Superior temporal gyrus (tissue), 1 donor: ENCODE data around the gene RAD51B.

Experiments used
- DNase-seq: peaks from one replicate; pipeline ENCODE4 v3.0.0-alpha.2; 2016; ENCODE audit errors: extremely low spot score

RAD51B gene

DNA sequence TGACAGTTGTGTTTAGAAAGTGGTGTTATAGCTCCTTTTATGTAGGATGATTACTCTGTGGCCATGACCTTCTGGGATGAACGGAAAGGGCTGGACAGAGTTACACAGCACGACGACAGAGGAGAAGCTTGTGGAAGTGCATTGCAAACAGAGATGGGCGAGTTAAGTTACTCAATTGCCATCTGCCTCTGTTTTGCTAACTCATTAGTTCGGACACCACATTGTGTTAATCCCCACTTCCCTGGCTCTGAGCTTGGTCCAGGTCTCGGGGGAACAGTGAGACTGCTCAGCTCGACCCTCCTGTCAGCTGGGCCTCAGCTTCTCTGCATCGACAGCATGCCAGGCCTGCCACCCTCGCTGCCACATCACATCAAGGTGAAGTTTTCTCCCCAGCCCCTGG, 565.3 kb downstream of the RAD51B start:
- DNase-seq, result no peak

DNA sequence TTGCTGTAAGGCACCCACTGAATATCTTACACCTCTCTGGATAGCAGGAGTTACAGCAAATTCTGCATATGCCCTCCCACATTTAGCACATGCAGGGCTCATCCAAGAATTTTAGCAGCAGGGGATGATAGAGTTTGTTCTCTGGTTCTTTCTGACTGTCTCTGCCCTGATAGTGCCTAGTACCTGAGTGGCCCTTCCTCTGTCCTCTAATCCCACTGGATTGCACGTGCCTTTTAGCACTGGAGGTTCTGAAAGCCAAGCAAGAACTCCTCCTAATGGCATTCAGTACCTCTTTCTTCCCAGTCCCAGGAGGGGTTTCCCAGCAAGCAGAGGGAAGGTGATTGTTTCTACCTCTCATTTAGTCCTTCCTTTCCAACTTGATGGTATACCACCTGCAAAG, 566.9 kb downstream of the RAD51B start:
- DNase-seq, result no peak

DNA sequence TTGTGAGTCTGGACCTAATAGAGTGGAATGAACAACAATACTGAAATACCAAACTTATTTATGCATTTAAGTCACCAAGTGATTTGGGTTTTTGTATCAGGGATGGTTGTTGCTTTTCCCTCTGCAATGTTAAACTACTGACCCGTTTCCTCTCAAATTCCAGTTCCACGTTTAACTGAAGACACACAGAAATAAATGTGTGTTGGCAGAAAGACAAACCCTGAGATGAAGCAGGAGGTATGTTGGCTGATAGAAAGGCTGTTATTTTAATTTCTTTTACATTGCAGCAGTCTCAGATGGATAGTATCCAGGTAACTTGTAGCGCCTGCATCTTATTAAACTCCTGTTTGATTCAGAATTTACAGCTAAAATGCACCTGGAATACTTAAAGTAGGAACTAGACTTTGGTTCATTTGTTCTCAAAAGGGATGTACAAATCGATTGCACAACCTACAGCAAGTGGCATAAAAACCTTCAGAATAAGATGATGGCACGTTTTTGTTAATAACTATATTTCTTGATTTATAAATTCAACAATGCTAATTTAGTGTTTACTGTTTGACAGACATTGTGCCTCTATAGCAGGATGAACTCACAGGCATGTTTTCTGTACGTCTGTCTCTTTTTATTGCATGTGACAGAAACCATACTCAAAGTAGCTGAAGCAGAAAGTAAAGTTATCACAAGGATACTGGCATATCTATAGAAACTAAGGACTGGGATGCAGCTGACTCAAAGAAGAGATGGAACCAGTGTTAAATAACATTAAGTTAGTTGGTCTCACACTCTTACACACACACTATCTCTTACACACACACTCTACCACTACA, 567.6 kb downstream of the RAD51B start:
- DNase-seq, result peak; percentile 44

DNA sequence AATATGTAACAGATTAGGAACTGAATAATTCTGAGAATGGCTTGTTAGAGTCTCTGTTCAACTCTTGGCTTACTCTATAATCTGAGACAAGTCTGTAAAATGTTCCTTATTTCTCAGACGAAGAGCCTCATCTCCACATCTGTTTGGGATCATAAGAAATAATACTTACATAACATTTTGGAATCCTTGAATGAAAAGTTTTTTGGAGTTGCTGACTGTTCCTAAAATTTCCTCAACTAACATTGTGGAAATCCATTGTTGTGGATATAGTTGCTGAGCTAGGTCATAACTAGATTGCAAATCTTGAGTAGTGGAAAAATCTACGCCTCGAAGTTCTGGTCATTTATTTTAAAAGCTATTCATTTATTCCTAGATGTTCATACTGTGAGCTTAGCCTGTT, 570.4 kb downstream of the RAD51B start:
- DNase-seq, result no peak

DNA sequence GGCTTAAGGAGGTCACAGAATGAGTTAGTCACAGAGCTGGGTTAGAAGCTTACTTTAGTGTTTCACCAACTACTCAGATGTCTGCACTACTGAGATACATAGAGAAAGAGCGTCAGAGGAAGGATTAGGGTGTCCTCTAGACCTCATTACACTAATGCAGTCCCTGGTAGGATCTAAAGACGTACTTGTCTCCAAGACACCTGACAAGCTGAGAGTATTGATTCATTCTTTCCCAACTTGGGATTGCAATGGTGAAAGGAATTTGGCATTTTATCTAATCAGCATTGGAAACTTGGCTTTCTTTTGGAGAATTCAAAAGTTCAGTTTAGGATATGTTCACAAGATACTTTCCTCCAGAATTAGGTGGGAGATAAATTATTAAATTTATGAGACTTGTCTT, 571.2 kb downstream of the RAD51B start:
- no peak for DNase-seq

DNA sequence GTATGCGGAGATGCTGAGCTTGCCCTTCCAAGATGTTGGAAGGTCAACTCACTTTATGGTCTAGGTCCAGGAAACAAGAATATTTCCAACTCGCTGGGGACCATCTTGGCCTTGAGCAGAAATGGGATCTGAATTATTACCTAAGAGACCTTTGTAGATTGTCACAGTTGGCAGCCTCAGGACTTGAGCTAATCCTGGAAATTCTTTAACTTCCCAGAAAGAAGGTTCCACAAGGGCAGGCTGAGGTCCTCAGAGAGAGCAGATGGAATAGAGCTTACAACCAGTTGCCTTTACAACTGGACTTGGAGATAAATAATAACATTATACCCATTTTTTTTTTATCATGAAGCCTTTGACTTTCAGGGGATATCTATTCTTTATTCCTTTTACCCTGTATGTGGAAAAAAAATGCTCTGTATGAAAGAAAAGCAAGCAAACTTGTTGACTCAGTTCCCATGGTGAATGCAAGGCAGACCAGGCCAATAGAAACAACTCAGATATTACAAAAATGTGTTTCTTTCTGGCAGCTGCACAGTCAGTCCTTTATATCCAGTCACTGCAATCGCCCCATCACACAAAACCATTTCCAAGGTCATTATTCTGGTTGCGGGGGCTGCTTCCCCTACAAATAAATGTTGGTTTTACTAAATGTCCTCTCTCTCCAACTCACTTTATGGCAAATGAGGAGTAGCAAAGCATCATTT, 571.9 kb downstream of the RAD51B start:
- DNase-seq, result no peak

DNA sequence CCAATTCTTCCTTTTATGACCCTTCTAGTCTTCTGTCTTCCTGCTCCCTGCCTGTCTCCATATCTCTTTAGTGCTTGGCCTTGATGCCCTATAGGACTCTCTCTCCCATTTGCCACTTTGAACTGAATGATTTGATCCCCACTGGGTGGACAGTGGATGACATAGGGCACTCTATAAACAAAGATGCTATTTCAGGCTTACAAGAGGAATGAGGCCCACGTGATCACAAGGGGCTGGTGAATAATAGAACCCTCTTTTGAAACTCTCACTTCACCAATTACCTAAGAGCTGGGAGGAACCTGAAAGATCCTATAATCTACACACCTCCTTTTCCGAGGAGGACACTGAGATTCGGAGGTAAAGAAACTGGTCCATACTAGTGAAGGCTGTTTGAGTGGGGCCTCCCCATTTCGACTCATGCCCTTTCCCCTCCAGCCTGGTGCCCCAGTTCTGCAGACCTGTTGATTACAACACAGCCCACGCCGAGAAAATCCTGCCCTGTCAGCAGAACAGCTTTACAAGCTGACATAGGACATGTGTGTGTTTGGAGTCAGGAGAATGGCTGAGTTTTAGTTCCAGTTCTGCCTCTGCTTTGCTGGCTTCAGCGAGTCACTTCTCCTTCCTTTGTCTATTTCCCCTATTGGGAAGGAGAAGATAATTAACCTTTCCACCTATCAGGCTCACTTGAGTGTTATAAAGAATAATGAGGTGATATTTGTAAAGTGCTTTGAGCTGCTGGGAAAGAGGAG, 573.0 kb downstream of the RAD51B start:
- DNase-seq, result peak; percentile 42

DNA sequence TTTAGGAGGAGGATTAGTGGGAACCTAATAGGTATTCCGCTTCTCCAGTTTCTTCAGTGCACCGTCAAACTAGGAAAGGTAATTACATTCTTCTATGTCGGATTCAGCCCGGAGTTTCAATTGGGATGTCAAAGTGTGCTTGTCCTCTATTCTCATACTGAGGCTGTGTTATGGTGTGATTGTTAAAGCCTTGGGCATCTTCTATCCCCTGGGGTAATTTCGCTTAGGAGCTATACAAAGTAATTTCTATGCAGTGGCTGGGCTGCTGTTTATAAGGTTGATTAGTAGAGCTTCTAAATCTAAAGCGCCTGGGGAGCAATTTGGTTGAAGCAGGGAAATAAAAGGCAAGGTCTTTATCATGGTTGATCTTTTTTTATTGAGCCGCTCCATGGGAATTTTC, 573.7 kb downstream of the RAD51B start:
- no peak for DNase-seq

DNA sequence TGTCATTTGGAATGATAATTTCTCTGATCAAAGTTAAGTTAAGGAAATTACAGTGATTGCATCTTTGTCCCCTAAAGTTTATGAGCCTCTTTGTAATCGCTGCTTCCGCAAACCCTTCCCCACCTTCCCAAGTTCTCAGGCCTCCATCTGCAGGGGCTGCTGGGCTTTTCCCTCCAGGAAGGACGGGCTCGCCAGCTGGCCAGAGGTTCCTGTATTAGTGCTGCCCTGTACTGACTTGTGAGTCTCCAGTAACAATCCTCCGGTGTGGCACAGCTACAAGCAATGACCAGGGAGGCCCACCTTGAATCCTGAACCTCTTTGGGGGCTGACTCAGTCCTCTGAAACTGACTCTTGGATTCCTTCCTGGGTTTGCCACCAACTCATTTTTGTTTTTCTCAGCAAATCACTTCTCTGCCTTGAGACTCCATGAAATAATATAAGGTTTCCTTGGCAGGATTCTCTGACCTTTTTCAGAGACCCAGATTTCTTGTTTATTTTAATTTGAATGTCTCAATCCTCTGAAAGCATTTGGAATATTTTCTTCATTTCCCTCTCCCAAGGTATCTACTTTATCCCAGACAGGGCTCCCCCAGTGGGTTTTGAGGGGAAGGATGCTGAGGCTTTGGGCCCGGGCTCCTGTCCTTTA, 574.7 kb downstream of the RAD51B start:
- DNase-seq, result no peak

DNA sequence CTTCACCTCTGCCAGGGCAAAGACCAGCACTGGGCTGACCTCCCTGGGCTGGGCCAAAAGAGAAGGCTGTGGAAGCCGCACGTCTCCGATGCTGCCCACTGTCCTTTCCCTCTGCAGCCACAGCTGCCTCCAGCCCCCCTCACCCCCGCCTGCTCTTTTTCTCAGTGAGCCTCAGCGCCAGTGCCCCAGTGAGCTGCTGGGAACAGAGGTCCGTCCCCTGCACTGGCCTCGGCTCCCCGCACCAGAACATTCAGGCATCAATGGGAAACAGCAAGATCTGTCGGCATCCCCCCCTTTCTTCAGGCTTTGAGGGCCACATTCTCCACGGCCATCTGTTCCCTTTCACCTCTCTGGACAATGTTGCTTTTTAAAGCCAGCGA, 575.2 kb downstream of the RAD51B start:
- DNase-seq, result no peak

DNA sequence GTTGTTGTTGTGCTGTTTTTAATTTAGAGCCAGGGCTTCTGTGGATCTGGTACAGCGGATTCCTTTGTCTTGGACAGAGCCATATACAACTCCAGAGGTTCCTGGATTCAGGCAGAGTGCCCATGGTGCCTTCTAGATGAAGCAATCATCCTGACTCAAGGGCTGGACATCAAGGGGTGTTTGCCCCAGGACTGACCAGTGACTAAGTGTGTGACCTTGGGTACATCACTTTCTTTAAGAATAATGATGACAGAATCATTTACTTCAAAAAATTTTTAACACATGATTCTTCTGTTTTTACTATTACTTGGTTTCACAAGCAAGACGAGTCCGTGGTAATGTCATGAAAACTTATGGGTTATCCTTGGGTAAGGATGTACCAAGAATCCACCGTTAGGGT, 576.0 kb downstream of the RAD51B start:
- DNase-seq, result no peak

DNA sequence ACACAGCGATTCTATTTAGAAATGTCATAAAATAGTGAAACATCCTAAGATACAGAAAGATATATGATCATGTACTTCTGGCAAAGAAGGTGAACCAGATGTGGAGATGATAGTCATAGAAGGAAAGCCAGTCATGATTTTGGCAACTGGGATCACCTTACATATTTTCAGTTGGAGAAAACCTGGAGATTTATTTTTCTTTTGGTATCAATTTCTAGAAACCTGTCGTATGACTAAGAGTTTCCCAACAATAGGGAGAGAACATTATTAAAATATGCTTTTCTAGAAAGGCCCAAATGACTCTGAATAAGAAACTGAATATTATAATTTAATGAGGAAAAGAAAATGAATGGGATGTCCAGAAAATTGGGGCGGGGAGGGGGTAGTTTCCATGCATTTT, 576.9 kb downstream of the RAD51B start:
- DNase-seq, result no peak

DNA sequence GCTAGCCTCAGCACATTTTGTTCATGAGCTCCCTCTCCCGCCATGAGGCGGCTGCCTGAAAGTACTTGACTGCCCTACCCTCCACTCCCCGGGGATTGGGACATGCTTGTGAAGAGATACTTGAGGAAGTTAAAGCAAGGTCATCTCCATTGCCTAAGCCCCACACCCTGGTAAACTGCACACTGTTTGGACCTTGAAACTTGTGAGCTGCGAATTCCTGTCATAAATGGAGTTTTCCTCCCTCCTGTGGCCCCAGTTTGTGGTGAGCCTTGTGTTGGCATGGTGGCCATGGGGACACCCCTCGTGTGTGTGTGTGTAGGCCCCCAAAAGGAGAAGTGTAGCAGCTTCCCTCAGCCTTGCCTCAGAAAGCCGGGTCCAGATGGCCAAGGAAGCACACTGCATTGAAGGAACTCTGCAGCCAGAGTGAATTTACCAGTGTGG, 577.8 kb downstream of the RAD51B start:
- DNase-seq, result no peak

DNA sequence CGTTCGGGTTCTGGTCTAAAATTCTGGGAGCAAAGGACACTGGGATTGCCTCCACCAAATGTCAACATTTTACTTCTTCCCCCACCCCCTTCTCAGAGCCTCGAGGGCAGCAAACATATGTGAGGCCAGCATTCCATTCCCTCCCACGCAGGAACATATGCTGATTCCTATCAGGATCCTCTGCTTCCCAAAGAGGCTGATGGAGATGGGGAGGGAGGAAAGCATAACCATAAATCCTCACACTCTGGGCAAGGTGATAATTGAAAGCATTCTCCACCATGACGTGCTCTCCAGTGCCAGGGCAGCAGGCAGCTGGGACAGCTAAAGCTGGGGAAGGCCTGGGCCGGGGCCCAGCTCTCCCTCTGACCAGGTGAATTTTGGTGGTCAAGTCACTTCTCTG, 578.2 kb downstream of the RAD51B start:
- DNase-seq, result no peak

DNA sequence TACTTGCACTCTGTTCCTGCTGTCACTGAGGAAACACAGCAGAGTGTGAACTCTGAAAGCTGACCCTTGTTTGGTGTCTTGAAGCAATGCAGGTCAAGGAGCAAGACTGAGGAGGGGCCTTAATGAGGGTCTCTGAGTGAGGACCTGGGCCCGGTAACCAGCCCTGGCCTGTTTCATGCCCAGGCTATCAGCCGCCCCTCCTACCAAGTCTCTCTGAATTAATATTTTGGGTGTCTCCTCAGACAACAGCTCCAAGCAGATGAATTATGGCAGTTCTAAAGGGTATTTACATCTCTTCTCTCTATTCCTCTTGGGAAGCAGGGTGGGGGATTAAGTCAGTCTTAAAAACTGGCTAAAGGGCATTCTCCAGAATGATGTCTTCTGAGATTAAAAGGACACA, 578.8 kb downstream of the RAD51B start:
- DNase-seq, result no peak

DNA sequence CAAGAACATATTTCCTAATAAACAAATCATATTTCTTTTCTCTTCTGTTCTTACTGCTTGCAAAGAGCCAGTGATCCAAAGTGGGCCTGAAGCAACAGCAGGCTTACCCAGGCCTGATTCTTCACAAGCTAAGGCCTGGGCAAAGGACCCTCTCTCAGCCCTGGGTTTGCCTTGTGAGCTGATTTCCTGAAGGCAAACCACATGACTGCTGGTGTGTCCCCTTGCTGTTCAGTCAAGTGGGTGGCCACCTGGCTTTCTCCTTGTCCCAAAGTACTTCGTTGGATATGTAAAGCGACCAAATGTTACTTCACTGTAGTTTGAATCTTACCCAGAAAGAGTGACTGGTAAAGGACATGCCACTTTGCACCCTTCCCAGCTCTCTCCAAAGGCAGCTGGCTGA, 580.4 kb downstream of the RAD51B start:
- no peak for DNase-seq

DNA sequence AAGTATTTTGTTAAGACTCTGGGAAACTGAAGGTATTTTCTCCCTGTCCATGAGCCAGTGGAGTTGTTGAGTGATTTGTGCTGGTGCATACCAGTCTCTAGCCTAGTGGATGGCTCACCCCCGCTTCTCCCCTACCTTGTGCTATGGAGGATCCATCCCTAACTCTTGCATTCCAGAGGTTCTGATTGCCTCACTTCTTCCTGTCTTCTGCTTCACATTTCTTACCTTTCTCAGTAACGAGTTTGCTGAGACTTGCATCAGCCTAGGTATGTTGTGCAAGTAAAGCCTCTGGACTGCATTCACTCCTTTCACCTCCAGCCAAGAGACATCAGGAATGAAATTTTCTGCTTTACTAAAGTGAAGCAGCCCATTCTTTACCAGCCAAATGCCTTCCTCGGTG, 581.7 kb downstream of the RAD51B start:
- DNase-seq, result no peak

DNA sequence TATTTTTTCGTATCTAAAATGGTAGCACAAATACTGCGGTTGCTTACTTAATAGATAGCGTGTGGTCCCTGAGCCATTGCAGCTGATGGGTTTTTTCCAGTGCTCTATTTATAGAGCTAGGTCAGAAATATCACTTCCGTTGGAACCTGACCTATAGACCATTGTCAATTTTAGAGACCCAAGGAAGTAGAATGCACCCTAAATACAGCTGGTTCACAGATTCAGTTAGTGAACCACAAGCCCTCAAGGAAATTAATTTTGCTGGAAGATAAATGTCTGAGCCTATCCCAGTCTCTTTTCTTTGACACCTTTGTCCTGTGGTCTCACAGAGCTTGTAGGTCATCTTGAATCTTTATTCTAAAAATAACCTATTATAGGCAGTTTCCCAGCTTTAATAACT, 582.3 kb downstream of the RAD51B start:
- no peak for DNase-seq

DNA sequence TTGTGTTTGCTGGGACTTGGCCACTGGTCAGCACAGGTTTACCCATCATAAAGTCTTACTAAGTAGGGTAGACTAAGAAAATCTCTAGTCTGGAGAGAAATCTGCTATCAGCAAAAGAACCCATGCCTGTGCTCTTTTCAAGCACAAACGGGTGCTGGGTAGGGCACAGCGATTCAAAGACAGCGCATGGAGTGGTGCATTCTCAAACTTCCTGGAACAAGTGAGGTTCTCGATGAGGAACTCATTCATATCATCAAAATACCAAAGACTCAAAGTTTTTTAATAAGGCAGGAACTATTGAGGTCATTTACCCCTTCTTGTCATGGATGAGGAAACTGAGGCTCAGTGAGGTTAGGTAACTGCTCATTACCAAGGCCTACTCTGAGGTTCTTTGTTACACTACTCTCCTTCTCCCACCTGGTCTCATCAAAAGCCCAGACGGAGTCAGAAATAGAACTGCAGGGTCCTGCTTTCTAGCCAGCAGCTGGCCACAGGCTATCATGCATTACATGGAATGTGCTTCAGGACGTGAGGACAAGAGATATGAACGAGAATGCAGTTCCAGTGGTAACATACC, 583.0 kb downstream of the RAD51B start:
- DNase-seq, result no peak

DNA sequence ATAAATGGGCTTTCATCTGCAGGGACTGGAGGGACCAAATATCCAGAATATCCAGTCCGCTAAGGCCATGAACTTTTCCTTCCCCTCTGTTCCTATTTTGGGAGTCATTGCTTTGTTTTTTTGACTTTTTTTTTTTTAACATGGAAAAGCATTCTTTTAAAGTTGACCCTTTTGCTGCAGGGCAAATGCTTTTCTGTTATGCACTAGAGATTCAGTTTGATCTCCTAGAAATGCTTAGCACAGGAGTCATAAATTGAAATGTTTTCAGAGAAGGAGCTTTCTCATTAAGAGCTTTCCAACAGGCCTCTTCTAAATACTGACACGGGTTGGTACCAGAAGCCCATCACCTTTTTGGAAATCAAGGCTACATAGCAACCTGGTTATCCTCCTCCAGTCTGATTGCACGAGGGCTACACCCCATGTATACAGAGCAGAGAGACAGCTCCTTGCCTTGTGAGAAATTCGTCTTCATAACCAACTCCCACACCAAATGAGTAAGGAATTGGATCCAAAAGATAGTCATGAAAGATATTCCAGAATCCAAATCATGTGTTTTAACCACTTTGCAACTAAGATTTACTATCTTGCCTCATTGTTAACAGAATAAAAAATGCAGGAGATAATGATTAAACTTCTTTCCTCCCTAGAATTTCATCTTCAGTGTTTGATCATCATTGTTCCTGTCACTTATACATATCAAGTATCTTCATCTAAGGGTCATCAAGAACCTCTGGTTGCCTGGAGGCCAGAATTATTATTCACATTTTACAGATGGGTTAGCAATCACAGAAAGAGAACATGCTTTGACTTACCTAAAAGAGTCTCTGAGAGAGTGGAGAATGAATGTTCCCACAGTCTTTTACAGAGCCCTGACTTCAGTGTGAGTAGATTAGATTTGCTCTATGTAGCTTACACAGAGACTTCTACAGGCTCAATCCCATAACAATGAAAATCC, 583.9 kb downstream of the RAD51B start:
- DNase-seq, result no peak

DNA sequence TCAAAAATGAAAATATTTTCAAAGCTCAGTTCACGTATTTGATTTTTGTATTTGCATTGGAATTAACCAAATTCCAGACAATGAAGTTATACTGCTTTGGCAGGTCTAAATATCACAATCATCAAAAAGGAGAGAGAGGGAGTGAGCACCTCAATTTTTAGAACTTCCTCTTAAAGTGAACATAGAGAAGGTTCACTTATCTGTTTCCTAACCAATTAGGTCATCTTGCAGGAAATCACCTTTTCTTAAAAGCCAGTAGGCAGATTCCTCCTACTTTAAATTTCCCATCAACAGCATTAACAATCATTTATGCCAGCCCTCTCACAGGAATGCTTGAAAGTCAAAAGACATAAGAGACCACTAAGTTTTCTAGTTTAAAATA, 584.6 kb downstream of the RAD51B start:
- DNase-seq, result no peak
